NOMO-1 treated with dmso at 0.1 percent for 144 hours (cell line): ENCODE measurements around the gene PI4K2A.

Experiments used
- DNase-seq: peaks from one replicate; lab custom pipeline; 2025; ENCODE audit not compliant: unreplicated experiment; lab: John Stamatoyannopoulos, UW

Gene PI4K2A

DNA sequence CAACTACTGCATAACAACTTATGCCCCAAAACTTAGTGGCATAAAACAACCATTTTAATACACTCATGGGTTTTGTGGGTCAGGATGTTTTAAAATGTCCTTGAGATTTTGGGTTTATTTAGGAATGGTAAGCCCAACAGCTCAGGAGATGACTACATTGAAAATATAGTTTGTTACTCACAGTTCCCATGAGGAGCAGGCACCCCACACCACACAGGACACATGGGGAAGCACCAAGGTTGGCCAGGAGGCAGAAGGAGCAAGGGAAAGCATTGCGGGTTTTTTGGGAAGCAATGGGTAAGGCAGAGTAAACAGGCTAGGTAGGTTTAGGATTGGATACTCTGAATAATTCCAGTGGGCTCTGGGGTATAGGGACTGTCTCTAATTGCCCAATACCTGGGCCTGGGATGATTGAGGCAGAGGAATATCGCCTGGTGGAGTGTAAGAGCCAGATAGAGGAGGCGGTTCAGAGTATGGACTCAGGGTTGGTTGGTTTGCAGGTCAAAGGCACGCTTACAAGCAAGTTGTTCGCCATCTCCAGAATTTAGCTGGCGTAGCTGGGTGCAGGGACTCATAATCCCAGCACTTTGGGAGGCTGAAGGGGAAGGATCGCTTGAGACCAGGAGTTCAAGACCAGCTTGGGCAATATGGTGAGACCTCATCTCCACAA, 63.1 kb downstream of the PI4K2A start:
- no peak for DNase-seq

DNA sequence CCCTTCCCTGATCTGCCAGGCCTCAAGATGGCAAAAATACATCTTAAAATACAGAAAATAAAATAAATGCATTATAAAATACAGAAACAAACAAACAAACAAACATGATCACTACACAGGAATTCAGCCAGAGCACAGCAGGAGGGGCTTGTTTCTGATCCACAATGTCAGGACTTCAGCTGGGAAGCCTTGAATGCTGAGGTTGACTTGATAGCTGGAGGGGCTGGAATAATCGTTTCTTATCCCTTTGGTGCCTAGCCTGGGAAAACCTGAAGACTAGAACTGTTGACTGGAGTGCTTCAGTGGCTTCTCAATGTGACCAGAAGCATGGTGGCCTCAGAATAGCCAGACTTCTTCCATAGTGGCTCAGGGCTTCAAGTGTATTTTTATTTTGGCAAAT, 63.9 kb downstream of the PI4K2A start:
- no peak for DNase-seq

DNA sequence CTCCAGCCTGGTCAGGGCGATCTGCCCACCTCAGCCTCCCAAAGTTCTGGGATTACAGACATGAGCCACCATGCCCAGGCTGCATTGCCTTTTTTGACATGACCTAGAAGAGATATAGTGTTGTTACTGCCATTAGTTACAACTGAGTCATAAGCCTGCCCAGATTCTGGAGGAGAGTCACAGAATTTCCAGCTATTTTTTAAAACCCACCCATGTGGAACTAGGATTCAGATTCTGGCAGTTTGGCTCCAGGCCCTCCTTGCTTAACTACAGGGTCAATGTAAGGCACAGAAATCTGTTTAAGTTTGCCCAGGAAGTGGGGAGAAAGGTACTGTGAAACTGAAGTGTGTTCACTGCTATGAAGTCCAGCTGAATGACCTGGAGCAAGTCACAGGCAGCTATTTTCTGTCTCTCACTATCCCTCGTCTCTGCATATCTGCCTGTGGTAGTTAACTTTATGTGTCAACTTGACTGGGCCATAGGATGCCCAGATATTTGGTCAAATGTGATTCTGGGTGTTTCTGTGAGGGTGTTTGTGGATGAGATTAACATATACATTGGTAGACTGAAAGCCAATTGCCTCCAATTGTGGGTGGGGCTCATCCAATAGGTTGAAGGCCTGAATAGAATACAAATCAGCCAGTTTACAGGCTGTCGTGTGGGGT, 64.7 kb downstream of the PI4K2A start:
- DNase-seq: no peak

DNA sequence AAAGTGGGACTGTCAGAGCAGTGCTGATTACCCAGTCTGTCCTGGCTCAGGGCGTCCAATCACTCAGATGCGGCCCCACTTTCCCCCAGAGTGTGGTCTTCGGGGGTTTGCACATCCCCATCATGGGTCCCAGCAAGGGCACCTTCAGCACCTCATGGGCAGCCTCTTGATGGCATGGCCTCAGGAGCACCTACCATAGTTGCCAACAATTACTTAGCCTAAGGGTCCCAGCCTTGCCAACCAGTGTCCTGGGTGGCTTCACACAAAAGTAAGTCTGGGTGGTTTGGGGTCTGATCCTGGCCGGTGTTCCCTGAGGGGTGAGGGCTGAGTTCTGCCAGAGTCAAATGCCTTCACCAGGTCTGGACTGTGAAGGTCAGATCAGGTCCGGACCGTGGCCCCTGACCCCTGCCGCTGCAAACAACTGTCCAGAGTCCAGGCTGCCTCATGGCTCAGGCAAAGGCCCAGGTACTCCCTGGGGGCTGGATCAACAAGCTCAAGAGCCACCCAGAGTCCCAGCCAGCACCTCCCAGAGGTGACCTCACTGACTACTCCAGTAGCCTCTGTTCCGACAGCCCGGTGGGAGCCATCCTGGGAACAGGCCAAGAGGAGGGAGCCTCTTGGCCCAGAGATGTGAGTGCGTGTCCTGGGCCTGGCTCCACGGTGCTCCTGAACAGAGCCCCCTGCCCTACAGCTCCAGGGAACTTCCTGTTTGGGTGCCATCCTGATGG, 66.8 kb downstream of the PI4K2A start:
- no peak for DNase-seq

DNA sequence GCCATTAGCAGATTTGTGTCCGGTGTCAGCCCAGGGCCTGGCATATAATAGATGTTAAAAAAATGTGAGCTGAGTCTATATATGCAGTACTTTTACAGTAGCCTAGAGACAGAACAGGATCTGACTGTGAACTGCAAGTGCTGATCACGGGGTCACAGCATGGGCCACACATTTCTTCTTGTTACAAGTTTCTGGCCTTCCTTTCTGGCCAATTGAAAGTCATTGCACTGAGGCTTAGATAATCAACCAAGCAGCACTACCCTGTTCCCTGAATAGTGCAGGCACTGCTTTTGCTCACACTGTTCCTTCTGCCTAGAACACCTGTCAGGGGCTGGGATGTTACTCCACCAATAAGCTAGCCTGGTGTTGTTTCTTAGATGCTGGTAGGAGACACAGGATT, 67.7 kb downstream of the PI4K2A start:
- DNase-seq: no peak

DNA sequence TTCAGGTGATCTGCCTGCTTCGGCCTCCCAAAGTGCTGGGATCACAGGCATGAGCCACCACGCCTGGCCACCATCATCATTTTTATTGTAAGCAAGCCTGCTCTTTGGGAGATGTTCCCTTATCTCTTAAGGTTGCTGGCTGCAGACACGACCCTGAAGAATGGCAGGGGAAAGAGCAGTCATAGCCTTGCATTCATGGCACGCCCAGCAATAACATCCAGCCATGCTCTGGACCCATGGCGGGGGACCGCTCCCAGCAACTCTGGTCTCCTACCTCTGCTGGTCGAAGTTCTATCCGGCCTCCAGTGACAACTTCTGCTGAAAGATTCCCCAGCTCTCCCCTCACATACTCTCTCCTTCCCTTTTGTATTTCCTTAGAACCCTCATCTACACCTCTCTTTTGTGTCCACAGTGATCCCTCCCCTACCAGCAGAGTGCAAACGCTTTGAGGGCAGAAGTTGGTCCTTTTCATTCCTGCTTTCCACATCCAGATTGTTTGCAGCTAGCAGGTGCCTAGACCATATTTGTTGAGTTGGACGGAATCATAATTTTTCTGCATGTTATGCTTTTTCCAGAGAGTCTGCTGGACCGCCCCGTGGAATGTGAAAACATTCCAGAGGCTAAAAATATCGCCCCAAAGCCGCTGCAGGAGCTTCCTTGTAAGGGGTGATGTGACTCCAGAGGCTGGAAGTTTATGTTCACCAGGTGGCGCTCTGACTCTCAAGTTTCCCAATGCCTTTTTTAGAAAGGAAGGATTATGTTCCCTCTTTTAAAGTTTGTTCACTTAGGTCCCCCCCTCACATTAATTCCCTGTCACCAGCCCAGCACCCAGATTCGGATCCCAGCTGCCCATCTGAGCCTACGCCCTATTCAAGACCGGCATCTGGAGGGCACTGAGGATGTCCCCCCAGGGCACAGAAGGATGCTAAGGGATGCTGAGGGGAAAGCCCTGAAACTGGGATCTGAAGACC, 68.8 kb downstream of the PI4K2A start:
- no peak for DNase-seq

DNA sequence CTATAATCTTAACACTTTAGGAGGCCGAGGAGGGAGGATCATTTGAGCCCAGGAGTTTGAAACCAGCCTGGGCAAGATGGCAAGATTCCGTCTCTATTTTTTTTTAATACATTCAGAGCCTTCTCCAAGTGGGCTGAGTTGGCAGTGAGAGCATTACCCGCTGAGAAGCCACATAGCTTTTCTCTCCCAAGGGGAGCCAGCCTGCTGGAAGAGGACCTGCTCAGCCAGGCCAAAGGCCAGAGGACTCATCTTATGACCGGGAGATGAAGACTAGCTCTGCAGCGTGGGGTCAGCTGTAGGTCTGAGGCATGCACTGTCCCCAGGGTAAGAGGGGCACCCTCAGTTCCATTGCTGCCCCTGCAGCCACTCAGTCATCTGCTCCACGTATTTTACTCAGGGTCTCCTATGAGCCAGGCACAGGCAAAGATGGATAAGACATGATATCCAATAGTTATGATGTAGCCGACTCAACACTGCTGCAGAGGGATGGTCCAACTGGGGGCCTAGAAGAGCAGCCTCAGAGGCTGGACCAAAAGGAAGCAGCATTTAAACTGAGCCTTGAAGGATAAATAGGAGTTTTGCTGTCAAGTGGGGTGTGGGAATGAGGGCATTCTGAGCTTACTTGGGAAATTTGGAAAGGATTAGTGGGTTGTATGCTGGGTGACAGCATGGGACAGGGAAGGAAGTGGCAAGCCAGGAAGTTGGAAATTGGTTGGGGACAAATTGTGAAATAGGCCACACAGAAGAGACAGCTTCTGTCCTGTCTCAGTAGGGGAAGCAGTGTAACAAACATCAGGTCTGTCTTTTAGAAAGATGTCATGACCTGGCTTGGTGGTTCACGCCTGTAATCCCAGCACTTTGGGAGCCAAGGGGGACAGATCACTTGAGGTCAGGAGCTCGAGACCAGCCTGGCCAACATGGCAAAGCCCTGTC, 71.4 kb downstream of the PI4K2A start:
- no peak for DNase-seq

DNA sequence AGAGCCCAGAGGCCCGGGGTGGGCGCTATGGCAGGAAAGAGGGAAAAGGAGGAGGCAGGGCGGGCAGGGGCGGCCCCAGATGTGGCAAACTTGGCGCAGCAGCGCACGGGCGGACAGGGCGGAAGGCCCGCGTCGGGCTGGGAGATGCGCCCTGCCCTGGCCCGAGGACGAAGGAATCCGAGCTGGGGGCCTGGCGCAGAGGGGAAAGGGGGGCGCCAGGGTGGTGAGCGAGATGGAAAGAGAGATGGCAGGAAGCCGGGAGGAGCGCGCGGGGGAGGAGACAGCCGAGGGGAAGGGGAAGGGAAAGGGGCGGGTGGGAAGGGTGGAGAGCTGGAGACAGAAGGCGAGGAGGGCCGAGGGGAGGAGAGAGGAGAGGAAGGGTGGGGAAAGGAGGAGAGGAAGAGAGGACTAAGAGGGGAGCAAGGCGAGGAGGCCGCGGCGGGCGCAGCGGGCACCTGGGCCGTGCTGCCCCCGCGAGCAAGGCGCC, 72.9 kb downstream of the PI4K2A start, which contains the start of gene MARVELD1:
Gene MARVELD1, plus strand, starts transcription at position 392 of the 487 bp plus-strand sequence. CDS start 147 bp downstream, outside the sequence.
- DNase-seq: peak; percentile 50

DNA sequence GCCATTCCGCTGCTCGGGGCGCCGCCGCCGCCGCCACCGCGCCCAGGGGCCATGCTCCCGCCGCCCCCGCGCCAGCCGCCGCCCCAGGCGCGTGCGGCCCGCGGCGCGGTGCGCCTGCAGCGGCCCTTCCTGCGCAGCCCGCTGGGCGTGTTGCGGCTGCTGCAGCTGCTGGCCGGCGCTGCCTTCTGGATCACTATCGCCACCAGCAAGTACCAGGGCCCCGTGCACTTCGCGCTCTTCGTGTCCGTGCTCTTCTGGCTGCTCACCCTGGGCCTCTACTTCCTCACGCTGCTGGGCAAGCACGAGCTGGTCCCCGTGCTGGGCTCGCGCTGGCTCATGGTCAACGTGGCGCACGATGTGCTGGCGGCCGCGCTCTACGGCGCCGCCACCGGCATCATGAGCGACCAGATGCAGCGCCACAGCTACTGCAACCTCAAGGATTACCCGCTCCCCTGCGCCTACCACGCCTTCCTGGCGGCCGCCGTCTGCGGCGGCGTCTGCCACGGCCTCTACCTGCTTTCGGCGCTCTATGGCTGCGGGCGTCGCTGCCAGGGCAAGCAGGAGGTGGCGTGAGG, 73.4 kb downstream of the PI4K2A start:
- peak; percentile 37 for DNase-seq

DNA sequence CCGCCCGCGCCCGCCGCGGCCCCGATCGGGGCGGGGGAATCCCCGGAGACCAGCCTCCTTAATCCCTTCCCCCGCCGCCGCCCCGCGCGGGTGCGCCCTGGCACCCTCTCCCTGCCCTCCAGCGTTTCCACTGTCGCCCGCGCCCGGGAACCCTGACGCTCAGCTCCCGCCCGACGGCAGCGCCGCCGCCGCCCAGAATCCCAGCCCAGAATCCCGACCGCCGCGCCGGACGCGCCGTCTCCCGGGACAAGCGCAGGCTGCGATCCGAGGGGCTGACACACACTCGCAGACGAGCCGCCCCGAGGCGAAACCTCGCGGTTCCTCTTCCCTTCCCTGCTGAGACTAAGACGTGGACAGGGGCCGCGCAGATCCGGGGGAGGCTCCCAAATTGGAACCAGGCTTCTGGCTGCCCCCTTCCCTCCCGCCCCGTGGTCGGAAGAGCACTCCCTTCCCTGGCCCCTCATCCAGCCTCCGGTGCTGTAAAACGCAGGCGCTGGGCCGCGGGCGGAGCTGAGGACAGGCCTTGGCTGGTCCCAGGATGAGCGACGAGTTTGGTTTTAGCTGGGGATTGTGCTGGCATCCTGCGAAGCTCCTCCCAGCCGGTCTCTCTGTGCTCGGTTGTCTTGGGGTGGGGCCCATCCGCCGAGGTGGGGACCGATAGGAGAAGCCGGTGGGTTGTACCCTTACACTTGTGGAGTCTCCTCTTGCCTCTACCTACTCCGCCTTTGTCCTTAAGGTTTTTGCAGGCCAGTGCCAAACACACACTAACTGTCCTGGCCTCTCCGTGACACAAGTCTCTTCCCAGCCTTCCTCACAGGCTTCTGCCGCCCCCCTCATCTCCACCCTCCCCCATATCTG, 74.2 kb downstream of the PI4K2A start:
- peak; percentile 57 for DNase-seq

DNA sequence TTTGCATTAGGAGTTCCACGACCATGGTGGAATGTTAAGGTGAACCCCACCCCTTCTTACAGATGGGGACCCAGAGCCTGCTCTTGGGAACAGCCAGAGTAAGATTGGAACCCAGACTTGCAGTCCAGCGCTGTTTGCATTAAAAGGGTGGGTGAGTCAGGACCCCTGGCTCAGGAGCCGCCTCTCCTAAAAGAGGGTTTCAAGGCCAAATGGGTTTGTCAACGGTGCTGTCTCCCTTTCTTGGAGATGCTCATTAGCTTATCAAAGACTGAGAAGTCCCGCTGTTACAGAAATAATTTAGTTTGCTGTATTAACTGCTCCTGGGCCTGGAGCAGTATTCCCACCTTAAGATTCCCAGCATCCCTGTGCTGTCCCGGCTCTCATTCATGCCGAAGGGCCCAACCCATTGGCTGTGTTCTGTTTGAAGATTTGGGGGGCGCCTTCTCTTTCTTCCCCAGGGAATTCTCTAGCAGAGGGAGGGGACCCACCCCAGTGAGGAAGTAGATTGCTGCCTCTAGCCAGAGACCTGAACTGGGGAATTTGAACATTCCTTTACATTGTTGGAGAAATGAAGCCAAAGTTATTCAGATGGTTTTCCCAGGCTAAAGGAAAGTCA, 74.9 kb downstream of the PI4K2A start:
- no peak for DNase-seq

DNA sequence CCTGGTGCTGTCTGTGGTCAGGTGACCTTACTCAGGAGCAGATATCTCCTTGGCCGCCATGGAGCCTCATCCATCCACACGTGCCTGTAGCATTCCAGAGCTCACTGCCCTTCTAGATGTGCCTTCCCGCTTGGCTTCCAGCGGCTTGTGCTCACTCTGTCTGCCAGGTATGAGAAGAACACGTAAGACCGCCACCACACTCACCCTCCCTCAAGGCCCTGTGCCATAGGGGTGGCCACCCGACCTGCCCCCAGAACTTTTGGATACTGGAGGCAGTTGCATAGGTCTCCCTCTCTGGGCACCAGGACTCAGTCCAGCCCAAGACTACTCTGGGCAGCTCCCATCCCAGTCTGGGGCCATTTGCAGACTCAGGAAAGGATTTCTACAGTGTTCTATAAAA, 77.2 kb downstream of the PI4K2A start:
- DNase-seq: no peak

DNA sequence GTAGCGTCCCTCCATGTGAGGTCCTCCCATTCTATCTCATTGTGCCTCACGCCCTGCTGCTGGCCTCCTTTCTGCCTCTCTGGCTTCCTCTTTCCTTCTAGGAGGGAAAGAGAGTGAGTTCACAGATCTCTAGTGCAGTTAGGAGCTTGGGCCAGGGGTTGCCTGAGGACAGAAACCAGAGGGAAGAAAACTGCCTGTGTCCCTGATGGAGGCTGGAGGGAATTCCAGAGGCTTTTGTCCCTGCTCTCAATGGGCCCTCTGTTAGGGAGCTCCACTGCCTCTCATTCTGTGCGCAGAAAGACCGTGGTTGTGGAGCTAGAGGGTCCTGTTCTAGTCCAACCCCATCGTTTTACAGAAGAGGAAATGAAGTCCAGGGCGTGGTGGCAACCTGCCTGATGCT, 77.7 kb downstream of the PI4K2A start:
- DNase-seq: no peak

DNA sequence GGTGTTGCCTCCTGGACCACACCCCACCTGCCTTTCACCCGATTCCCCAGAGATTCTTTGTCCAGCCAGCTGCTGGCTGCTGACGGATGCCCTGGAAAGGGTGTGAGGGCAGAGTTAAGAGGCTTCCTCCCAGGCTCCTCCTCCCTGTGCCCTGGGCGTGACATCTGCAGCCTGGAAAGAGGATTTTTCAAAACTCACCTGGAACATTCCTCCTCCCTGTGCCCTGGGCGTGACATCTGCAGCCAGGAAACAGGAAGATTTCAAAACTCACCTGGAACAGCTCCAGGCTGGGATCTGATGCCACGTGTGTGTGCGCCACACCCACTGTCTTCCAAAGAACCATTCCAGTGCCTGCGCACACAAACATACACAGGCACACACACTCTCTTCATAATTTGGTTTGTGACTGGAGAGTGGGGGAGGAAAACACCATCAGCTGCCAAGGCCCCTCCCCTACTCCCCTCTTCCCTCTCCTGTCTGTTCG, 78.2 kb downstream of the PI4K2A start:
- no peak for DNase-seq

DNA sequence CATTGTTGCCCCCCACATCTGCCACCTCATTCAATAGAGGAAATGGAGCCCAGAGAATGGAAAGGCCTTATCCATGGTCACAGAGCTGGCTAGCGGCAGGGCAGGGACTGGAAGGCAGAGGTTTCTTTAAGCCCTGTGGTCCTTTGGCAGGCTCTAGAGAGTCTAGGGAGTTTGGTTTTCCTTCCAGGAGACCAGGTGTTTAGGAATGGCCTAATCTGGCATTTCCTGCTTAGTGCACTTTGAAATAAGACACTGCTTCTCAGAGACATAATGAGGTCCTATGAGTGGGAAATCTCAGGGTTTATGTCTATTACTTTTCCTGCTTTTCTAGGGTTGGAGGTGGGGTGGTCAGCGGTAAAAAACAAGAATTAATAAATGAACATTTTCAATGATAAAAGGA, 79.1 kb downstream of the PI4K2A start:
- DNase-seq: no peak

DNA sequence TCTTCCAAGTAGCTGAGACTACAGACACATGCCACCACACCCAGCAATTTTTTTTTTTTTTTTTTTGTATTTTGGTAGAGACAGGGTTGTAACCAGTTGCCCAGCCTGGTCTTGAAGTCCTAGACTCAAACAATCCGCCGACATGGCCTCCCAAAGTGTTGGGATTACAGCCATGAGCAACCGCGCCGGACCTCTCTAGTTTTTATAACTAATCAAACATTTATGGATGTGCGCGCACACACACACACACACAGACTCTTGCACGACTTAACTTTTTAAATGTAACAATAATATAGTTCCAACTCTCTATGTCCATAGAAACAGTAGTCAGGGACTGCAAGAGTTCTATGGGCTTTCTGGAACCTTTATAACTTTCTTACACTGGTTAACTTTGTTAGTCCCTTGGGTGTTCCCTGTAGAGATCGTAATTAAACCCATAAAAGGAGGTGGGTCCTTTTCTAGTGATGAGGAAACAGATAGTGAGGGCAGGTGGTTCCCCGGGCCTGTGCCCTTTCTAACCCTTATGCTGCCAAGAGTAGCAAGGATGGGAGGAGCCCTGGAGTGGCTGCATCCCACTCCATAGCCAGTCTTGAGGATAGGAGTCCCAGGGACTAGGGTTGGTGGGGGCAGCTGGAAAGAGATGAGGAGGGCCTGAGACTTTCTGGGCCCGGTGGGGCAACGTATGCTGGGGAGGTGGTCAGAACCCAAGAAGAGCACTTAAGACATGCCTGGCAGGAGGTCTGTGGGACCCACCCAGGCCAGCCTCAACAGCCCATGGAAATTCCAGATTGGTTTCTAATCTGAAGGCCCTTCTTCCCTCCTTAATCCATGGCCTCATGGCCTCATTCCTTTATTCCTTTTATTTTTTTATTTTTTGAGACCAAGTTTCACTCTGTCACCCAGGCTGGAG, 81.7 kb downstream of the PI4K2A start:
- DNase-seq: no peak

DNA sequence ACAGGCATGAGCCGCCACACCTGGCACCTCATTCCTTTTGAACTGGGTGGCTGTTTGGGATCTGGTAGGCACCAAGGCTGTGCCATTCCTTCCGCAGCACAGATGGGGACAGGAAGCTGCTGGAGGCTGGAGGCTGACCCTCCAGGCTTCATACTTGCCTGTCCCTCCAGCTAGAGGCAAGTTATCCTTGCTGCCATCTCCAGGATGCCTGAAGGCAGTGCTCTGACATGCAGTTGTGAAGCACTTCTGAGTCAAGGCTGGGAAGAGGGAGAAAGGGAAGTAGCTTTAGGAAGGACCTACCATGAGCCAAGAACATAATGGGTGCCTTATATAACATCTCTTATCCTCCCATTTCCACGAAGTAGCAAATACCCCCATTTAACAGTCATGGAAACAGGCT, 82.5 kb downstream of the PI4K2A start:
- DNase-seq: no peak
